ENCODE results near the gene RBFOX2.

The RBFOX2 gene

DNA sequence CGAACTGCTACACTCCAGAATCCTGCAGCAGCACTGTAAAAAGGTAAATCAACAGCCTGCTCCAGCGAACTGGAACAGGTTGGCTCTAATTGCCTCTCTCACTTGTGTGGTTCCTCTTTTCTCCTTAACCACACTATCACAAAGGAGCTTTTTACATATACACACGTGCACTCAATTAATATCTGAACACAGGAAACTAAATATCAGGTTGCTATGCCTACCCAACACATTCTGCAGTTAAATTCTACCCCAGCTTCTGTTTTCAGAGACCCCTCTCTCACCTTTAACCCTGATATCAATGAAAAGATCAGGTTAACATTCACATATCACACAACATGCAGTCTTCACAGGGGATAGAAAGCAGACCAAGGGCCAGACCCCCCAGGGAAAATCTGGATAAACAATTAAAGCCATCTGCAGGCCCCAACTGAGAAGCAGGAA, 11.0 kb downstream of the RBFOX2 start:
- no peak overlapping the region for H3K27ac ChIP-seq (ENCODE audit: low read length)
- H3K9ac ChIP-seq (ENCODE audit: low read length), result no peak overlapping the region
- no peak for TF ChIP-seq EZH2phosphoT487 (IDR thresholded peaks at IDR 0.05; ENCODE audit: low read depth)
- TF ChIP-seq, protein P1, sequence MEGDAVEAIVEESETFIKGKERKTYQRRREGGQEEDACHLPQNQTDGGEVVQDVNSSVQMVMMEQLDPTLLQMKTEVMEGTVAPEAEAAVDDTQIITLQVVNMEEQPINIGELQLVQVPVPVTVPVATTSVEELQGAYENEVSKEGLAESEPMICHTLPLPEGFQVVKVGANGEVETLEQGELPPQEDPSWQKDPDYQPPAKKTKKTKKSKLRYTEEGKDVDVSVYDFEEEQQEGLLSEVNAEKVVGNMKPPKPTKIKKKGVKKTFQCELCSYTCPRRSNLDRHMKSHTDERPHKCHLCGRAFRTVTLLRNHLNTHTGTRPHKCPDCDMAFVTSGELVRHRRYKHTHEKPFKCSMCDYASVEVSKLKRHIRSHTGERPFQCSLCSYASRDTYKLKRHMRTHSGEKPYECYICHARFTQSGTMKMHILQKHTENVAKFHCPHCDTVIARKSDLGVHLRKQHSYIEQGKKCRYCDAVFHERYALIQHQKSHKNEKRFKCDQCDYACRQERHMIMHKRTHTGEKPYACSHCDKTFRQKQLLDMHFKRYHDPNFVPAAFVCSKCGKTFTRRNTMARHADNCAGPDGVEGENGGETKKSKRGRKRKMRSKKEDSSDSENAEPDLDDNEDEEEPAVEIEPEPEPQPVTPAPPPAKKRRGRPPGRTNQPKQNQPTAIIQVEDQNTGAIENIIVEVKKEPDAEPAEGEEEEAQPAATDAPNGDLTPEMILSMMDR (IDR thresholded peaks at IDR 0.05; ENCODE audit: low read depth, low read length), result no peak
- no peak overlapping the region for H2AFZ ChIP-seq (ENCODE audit: low read depth, low read length)
- peak overlapping the region; percentile 32; the same call in 1 of the 2 replicates for H3K4me2 ChIP-seq (ENCODE audit: low read length)
- no peaks in the 10 kb centered on the region for H3K36me3 ChIP-seq (replicated peaks; ENCODE audit: low read depth, low read length)
- peaks cover 61% of the 10 kb centered on the region for H3K27me3 ChIP-seq (ENCODE audit: low read depth, low read length)
- H3K4me3 ChIP-seq (ENCODE audit: low read length), result no peak overlapping the region
- H3K9me3 ChIP-seq (ENCODE audit: insufficient read depth, low read length), result no peaks in the 10 kb centered on the region
- H3K4me1 ChIP-seq (ENCODE audit: low read length), result peaks cover 9% of the 10 kb centered on the region
- no peaks in the 10 kb centered on the region for H3K79me2 ChIP-seq (ENCODE audit: low read length)
- H4K20me1 ChIP-seq (ENCODE audit: insufficient read depth, low read length), result peaks cover 6% of the 10 kb centered on the region

DNA sequence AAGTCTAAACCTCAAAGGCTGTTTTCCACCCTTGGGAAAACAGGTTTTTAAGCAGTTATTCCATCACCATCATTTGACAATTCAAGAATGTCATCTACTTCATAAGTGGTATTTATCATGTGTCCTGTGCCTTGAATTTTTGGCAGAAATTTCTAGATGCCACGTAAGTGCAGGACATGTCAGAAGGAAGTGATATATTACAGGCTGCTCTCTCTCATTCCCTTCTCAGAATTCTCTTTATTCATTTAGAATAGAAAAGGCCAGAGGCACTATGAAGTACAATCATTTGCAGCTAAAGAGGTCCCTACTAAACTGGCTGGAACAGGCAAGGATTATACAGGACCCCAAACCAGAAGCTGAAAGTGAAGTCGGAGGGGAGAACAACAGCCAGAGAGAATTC, 11.9 kb downstream of the RBFOX2 start:
- TF ChIP-seq, protein P1 (IDR thresholded peaks at IDR 0.05; ENCODE audit: low read depth, low read length), result no peak
- TF ChIP-seq EZH2phosphoT487 (IDR thresholded peaks at IDR 0.05; ENCODE audit: low read depth), result no peak
- H3K79me2 ChIP-seq (ENCODE audit: low read length), result no peaks in the 10 kb centered on the region
- H3K9ac ChIP-seq (ENCODE audit: low read length), result no peak overlapping the region
- H3K4me1 ChIP-seq (ENCODE audit: low read length), result peaks cover 9% of the 10 kb centered on the region
- H3K36me3 ChIP-seq (replicated peaks; ENCODE audit: low read depth, low read length), result no peaks in the 10 kb centered on the region
- H3K4me2 ChIP-seq (ENCODE audit: low read length), result no peak overlapping the region
- no peak overlapping the region for H3K27ac ChIP-seq (ENCODE audit: low read length)
- no peaks in the 10 kb centered on the region for H3K9me3 ChIP-seq (ENCODE audit: insufficient read depth, low read length)
- H3K27me3 ChIP-seq (ENCODE audit: low read depth, low read length), result peaks cover 61% of the 10 kb centered on the region
- H4K20me1 ChIP-seq (ENCODE audit: insufficient read depth, low read length), result peaks cover 6% of the 10 kb centered on the region
- H3K4me3 ChIP-seq (ENCODE audit: low read length), result no peak overlapping the region
- no peak overlapping the region for H2AFZ ChIP-seq (ENCODE audit: low read depth, low read length)

DNA sequence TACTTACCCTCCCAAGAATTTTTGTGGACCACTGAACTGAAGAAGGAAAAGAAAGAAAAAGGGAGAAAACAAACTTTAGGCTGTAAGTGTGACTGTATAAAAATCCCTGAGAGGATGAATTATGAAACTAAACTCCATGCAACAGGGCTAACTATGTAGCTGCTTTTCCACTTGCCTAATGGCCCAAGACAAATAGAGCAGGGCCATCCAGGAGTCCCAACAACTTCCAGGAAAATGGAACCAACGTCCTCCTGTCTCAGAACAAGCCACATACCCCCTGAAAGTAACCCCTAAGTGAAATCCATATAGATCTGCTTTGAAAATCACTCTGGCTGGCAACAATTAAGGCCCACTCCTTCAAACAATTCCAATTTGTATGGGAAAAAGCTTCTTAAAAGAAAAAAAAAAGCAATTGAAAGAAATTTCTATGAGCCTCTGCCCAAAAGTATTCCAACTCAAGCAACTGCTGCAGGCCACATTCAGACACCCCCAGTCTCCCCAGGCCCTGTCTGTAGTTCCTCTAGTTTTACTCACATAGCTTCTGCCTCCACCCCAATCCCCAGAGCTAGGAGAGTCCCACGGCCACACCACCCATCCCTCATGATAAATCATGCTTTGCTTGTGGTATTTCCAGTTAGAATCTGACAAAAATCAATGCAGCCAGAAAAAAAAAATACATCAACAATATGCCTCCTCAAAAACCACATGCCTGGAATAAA, 12.7 kb downstream of the RBFOX2 start:
- TF ChIP-seq EZH2phosphoT487 (IDR thresholded peaks at IDR 0.05; ENCODE audit: low read depth), result no peak
- TF ChIP-seq, protein P1 (IDR thresholded peaks at IDR 0.05; ENCODE audit: low read depth, low read length), result no peak
- Histone ChIP-seq H3K79me2 (ENCODE audit: low read length) (no peaks in the 10 kb centered on the region), H3K4me3 (ENCODE audit: low read length) (no peak overlapping the region), H3K9me3 (ENCODE audit: insufficient read depth, low read length) (no peaks in the 10 kb centered on the region), H4K20me1 (ENCODE audit: insufficient read depth, low read length) (peaks cover 6% of the 10 kb centered on the region), H3K4me1 (ENCODE audit: low read length) (peaks cover 9% of the 10 kb centered on the region), H3K27me3 (ENCODE audit: low read depth, low read length) (peaks cover 66% of the 10 kb centered on the region), H3K27ac (ENCODE audit: low read length) (no peak overlapping the region), H3K36me3 (replicated peaks; ENCODE audit: low read depth, low read length) (no peaks in the 10 kb centered on the region), H2AFZ (ENCODE audit: low read depth, low read length) (no peak overlapping the region), H3K4me2 (ENCODE audit: low read length) (no peak overlapping the region), H3K9ac (ENCODE audit: low read length) (no peak overlapping the region)

DNA sequence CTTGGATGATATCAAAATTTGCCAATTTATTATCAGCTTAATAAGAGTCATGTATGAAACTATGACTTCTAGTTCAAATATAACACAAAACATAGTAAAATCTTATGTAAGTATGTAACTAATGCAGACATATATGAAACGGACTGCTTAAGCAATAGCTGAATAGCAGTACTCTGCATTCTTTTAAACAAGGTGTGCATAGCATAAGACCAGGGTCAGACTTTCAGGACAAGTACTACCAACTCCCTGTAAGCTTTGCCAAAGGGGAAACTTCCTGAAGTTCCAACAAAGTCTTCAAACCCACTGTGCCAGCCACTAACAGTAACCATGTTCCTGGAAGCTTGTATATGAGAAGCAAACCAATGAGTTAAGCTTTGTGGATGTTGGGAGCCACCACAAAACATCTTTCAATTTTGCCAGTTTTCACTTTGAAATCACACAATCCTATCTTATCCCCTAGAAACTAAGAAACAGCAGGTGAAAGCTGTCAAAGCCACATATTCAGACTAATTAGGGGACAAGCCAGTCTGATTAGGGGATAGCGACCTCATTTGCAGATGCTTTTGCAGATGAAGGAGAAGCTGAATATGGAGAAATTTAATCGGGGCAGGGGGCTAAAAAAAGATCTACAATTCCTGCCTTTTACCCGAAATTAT, 13.3 kb downstream of the RBFOX2 start:
- peaks cover 9% of the 10 kb centered on the region for H3K4me1 ChIP-seq (ENCODE audit: low read length)
- H3K4me2 ChIP-seq (ENCODE audit: low read length), result no peak overlapping the region
- H3K79me2 ChIP-seq (ENCODE audit: low read length), result no peaks in the 10 kb centered on the region
- H3K9ac ChIP-seq (ENCODE audit: low read length), result no peak overlapping the region
- H2AFZ ChIP-seq (ENCODE audit: low read depth, low read length), result no peak overlapping the region
- no peaks in the 10 kb centered on the region for H3K36me3 ChIP-seq (replicated peaks; ENCODE audit: low read depth, low read length)
- TF ChIP-seq, protein P1 (IDR thresholded peaks at IDR 0.05; ENCODE audit: low read depth, low read length), result no peak
- TF ChIP-seq EZH2phosphoT487 (IDR thresholded peaks at IDR 0.05; ENCODE audit: low read depth), result no peak
- H3K27me3 ChIP-seq (ENCODE audit: low read depth, low read length), result peaks cover 73% of the 10 kb centered on the region
- no peak overlapping the region for H3K27ac ChIP-seq (ENCODE audit: low read length)
- no peak overlapping the region for H3K4me3 ChIP-seq (ENCODE audit: low read length)
- H4K20me1 ChIP-seq (ENCODE audit: insufficient read depth, low read length), result peaks cover 6% of the 10 kb centered on the region
- H3K9me3 ChIP-seq (ENCODE audit: insufficient read depth, low read length), result no peaks in the 10 kb centered on the region

Measured in OCI-LY3 (cell line).